ENCODE data around the gene CAMSAP3. TPM values are rescaled to one million over a fixed set of nuclear protein-coding genes. Genes with fewer than 3 reads are reported as not detected.

Gene CAMSAP3
- polyA plus RNA-seq, 1 of the 3 experiments (the other 2 are of a cell fraction) = 0.08 TPM

DNA sequence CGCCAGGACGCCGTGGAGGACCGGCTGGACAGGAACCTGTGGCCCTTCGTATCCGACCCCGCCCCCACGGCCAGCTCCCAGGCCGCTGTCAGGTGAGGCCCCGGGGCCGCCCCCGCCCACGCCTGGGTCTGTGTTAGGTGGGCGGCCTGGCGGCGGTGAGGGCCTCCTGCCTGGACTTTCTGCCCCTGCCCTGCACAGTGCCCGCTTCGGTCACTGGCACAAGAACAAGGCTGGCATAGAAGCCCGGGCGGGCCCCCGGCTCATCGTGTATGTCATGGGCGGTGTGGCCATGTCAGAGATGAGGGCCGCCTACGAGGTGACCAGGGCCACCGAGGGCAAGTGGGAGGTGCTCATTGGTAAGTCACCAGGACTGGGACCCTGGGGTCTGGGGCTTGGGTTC lies 51.5 kb downstream of the CAMSAP3 start:
- Histone ChIP-seq H3K4me1 (ENCODE audit: control insufficient read depth in 1 of 2, insufficient read depth in 2 of 2, low read depth in 1 of 2, low read length in 1 of 2) (peaks cover 0 to under 1% of the 10 kb centered on the region in 2 experiments; a peak in 1 of 4 replicates), H4K20me1 (ENCODE audit: insufficient read depth) (no peaks in the 10 kb centered on the region), H2AFZ (ENCODE audit: low read depth) (no peak overlapping the region), H3K27me3 (ENCODE audit: insufficient read depth) (peaks cover 51% of the 10 kb centered on the region), H3F3A (replicated peaks; ENCODE audit: insufficient read depth) (no peaks in the 10 kb centered on the region), H3K9me3 (no peaks in the 10 kb centered on the region), H3K9me2 (no peaks in the 10 kb centered on the region), H3K4me2 (no peak overlapping the region), H3K36me3 (replicated peaks in 1 of 2; ENCODE audit: control insufficient read depth in 1 of 2, insufficient read depth in 2 of 2, low read length in 1 of 2) (no peaks in the 10 kb centered on the region), H3K4me3 (ENCODE audit: low read depth in 2 of 2, low read length in 1 of 2) (no peak overlapping the region), H3K27ac (ENCODE audit: low read depth in 2 of 2, low read length in 1 of 2) (no peak overlapping the region), H3K9ac (no peak overlapping the region), H3K79me2 (ENCODE audit: insufficient read depth) (no peaks in the 10 kb centered on the region)
- POLR2A ChIA-PET = no interaction called here
- TF ChIP-seq TAF1 (IDR thresholded peaks at IDR 0.05; ENCODE audit: borderline replicate concordance, low read depth, low read length) (no peak), ELF1 (IDR thresholded peaks at IDR 0.05) (no peak), RAD21 (IDR thresholded peaks at IDR 0.05; ENCODE audit: low read length) (no peak), SMC3 (IDR thresholded peaks at IDR 0.05; ENCODE audit: low read depth, low read length) (no peak)
- TF ChIP-seq, protein P1, sequence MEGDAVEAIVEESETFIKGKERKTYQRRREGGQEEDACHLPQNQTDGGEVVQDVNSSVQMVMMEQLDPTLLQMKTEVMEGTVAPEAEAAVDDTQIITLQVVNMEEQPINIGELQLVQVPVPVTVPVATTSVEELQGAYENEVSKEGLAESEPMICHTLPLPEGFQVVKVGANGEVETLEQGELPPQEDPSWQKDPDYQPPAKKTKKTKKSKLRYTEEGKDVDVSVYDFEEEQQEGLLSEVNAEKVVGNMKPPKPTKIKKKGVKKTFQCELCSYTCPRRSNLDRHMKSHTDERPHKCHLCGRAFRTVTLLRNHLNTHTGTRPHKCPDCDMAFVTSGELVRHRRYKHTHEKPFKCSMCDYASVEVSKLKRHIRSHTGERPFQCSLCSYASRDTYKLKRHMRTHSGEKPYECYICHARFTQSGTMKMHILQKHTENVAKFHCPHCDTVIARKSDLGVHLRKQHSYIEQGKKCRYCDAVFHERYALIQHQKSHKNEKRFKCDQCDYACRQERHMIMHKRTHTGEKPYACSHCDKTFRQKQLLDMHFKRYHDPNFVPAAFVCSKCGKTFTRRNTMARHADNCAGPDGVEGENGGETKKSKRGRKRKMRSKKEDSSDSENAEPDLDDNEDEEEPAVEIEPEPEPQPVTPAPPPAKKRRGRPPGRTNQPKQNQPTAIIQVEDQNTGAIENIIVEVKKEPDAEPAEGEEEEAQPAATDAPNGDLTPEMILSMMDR (IDR thresholded peaks at IDR 0.05) = no peak
- TF ChIP-seq, protein P2, sequence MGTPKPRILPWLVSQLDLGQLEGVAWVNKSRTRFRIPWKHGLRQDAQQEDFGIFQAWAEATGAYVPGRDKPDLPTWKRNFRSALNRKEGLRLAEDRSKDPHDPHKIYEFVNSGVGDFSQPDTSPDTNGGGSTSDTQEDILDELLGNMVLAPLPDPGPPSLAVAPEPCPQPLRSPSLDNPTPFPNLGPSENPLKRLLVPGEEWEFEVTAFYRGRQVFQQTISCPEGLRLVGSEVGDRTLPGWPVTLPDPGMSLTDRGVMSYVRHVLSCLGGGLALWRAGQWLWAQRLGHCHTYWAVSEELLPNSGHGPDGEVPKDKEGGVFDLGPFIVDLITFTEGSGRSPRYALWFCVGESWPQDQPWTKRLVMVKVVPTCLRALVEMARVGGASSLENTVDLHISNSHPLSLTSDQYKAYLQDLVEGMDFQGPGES (IDR thresholded peaks at IDR 0.05; ENCODE audit: low read depth, low read length) = no peak
- DNase-seq = peak; percentile 18
- CTCF ChIA-PET = interaction anchor here (1.0 kb wide), 1 partner anchor 79 kb away, joined by 3 read pairs; no protein-coding TSS in a partner anchor
- 60% methylated on average over 13 of the region's 26 CpGs for WGBS (ENCODE audit: low lambda C conversion rate)

DNA sequence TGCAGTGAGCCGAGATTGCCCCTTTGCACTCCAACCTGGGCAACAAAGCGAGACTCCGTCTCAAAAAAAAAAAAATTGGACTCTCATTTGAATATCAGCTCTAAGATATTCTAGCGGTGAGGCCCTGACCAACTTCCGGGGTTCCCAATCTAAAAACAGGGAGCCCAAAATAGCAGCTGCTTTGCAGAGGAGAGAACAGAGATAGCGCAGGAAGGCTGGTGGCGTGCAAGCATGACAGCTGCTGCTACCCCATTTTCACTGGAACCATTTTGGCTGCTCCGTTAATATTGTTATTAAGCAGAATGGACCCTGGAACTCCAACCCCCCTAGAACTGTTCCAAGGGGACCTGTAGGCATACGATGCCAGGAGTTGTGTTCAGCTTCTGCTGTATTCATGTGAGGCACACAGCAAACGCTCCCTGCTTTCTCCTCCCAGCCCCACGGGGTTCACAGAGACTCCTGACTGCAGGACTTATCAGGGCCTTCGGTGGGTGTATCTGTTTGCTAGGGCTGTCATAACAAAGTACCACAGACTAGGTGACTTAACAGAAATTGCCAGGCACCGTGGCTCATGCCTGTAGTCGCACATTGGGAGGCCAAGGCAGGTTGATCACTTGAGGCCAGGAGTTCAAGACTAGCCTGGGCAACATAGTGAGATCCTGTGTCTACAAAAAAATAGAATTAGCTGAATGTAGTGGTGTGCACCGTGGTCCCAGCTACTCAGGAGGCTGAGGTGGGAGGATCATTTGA lies 52.8 kb downstream of the CAMSAP3 start:
- H3K4me1 ChIP-seq (ENCODE audit: control insufficient read depth in 1 of 2, insufficient read depth in 2 of 2, low read depth in 1 of 2, low read length in 1 of 2) = peaks cover 0 to 3% of the 10 kb centered on the region in 2 experiments; a peak in 1 of 4 replicates
- H3K9me3 ChIP-seq = no peaks in the 10 kb centered on the region
- no peak overlapping the region for H3K27ac ChIP-seq (ENCODE audit: low read depth in 2 of 2, low read length in 1 of 2)
- no peaks in the 10 kb centered on the region for H3F3A ChIP-seq (replicated peaks; ENCODE audit: insufficient read depth)
- H3K4me2 ChIP-seq = no peak overlapping the region
- no peak overlapping the region for H3K4me3 ChIP-seq (ENCODE audit: low read depth in 2 of 2, low read length in 1 of 2)
- H3K27me3 ChIP-seq (ENCODE audit: insufficient read depth) = peaks cover 51% of the 10 kb centered on the region
- H3K9ac ChIP-seq = no peak overlapping the region
- ChIA-PET POLR2A (no interaction called here), CTCF (interaction anchor here (1.9 to 5.7 kb wide), 2 partner anchors 32 to 80 kb away, joined by 11 to 43 read pairs; partner anchors contain the start of gene TRAPPC5)
- no peaks in the 10 kb centered on the region for H3K9me2 ChIP-seq
- no peaks in the 10 kb centered on the region for H3K36me3 ChIP-seq (replicated peaks in 1 of 2; ENCODE audit: control insufficient read depth in 1 of 2, insufficient read depth in 2 of 2, low read length in 1 of 2)
- no peaks in the 10 kb centered on the region for H4K20me1 ChIP-seq (ENCODE audit: insufficient read depth)
- WGBS (ENCODE audit: low lambda C conversion rate) = 32% methylated on average over 15 of the region's 15 CpGs
- TF ChIP-seq EZH2phosphoT487 (IDR thresholded peaks at IDR 0.05; ENCODE audit: borderline replicate concordance, low read depth) (no peak), EP300 (IDR thresholded peaks at IDR 0.05; ENCODE audit: borderline replicate concordance in 1 of 2, low read depth in 1 of 2, low read length in 1 of 2) (no peak), CHD2 (IDR thresholded peaks at IDR 0.05; ENCODE audit: low read length, partially characterized antibody) (no peak), NFIC (IDR thresholded peaks at IDR 0.05; ENCODE audit: borderline replicate concordance) (no peak), FOSL2 (IDR thresholded peaks at IDR 0.05; ENCODE audit: borderline replicate concordance, low read depth) (no peak), FOXJ3 (CRISPR knock-in tag; IDR thresholded peaks at IDR 0.05) (no peak), MEF2A (IDR thresholded peaks at IDR 0.05; ENCODE audit: borderline replicate concordance, low read depth) (no peak)
- no peak overlapping the region for H2AFZ ChIP-seq (ENCODE audit: low read depth)
- DNase-seq = no peak
- no peaks in the 10 kb centered on the region for H3K79me2 ChIP-seq (ENCODE audit: insufficient read depth)

Measured in SK-N-SH (cell line).